ENCODE measurements around the gene MTHFSD.

MTHFSD gene

GRCh38 chr16:86514481-86515376, 40.3 kb downstream of the MTHFSD start:
- H4K20me1 ChIP-seq (ENCODE audit: insufficient read depth, low read length): peaks cover 7% of the 10 kb centered on the region
- H3K36me3 ChIP-seq (ENCODE audit: insufficient read depth, low read length): no peaks in the 10 kb centered on the region
- 0 out of 2 replicates have a peak, but pooled peaks cover under 1% of the 10 kb centered on the region for H3K4me1 ChIP-seq (ENCODE audit: insufficient read depth, low read length)
- no peak for ATAC-seq (ENCODE audit: insufficient read depth, low read depth)
- no peaks in the 10 kb centered on the region for H3K9me3 ChIP-seq (ENCODE audit: insufficient read depth, low read length, severe bottlenecking)
- no peaks in the 10 kb centered on the region for H3K79me2 ChIP-seq (ENCODE audit: insufficient read depth, low read length)
- H3K9ac ChIP-seq (ENCODE audit: low read depth, low read length): no peak overlapping the region
- H3K4me3 ChIP-seq (ENCODE audit: low read depth in 1 of 2, low read length in 2 of 2): no peak overlapping the region
- no peak for TF ChIP-seq EZH2 (IDR thresholded peaks at IDR 0.05; ENCODE audit: borderline replicate concordance, low read depth, low read length, severe bottlenecking)
- TF ChIP-seq, protein P1, sequence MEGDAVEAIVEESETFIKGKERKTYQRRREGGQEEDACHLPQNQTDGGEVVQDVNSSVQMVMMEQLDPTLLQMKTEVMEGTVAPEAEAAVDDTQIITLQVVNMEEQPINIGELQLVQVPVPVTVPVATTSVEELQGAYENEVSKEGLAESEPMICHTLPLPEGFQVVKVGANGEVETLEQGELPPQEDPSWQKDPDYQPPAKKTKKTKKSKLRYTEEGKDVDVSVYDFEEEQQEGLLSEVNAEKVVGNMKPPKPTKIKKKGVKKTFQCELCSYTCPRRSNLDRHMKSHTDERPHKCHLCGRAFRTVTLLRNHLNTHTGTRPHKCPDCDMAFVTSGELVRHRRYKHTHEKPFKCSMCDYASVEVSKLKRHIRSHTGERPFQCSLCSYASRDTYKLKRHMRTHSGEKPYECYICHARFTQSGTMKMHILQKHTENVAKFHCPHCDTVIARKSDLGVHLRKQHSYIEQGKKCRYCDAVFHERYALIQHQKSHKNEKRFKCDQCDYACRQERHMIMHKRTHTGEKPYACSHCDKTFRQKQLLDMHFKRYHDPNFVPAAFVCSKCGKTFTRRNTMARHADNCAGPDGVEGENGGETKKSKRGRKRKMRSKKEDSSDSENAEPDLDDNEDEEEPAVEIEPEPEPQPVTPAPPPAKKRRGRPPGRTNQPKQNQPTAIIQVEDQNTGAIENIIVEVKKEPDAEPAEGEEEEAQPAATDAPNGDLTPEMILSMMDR (IDR thresholded peaks at IDR 0.05; ENCODE audit: borderline replicate concordance, extremely low read depth, low read length, poor library complexity, severe bottlenecking): no peak
- no peak overlapping the region for H3K4me2 ChIP-seq (ENCODE audit: insufficient read depth, low read length)
- no peaks in the 10 kb centered on the region for H3K27me3 ChIP-seq (ENCODE audit: insufficient read depth, low read length, poor library complexity)
- H3K27ac ChIP-seq (ENCODE audit: low read length): no peak overlapping the region
- DNase-seq: no peak
- H2AFZ ChIP-seq (ENCODE audit: low read depth, low read length): no peak overlapping the region

DNA sequence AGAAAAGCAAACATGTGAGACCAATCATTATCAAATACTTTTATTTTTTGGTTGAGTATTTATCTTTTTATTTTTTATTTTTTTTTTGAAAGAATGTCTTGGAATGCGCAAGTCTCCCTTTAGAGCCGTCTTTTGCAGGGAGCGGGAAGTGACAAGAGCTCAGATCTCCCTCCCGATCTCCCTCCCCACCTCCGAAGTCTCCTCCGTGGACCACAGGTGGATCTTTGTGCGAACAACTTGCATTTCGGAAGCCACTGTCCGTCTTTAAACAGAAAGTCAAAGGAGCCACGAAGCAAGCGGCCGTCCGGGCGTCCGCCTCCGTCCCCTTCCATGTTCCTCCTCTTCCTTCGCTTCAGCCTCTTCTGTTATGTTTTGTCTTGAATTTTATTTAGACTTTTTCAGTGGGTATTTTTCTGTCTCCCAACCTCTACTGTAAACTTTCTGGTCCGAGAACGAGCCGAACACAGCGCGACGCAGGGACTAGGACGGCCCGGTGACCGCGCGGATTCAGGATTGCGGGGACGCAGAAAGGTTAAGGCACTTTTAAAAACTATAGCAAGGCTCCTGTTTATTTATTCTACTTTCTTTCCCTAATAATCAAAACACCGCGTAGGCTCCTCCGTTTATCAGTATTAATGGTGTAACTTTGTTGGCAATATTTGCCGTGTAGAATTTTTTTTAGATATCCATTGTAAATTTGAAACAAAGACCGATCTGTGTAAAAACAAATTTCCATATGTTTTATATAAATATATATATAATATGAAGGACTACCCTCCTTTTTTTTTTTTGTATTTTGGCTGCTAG, 41.4 kb downstream of the MTHFSD start:
- H3K9me3 ChIP-seq (ENCODE audit: insufficient read depth, low read length, severe bottlenecking): no peaks in the 10 kb centered on the region
- H3K4me1 ChIP-seq (ENCODE audit: insufficient read depth, low read length): no peaks in the 10 kb centered on the region
- DNase-seq (no peak), ATAC-seq (ENCODE audit: insufficient read depth, low read depth) (no peak)
- H3K27me3 ChIP-seq (ENCODE audit: insufficient read depth, low read length, poor library complexity): no peaks in the 10 kb centered on the region
- H3K36me3 ChIP-seq (ENCODE audit: insufficient read depth, low read length): no peaks in the 10 kb centered on the region
- H3K27ac ChIP-seq (ENCODE audit: low read length): no peak overlapping the region
- no peaks in the 10 kb centered on the region; the same call in 1 of the 2 replicates for H4K20me1 ChIP-seq (ENCODE audit: insufficient read depth, low read length)
- H3K4me3 ChIP-seq (ENCODE audit: low read depth in 1 of 2, low read length in 2 of 2): no peak overlapping the region
- TF ChIP-seq, protein P1 (IDR thresholded peaks at IDR 0.05; ENCODE audit: borderline replicate concordance, extremely low read depth, low read length, poor library complexity, severe bottlenecking): no peak
- H3K4me2 ChIP-seq (ENCODE audit: insufficient read depth, low read length): no peak overlapping the region
- no peak overlapping the region for H2AFZ ChIP-seq (ENCODE audit: low read depth, low read length)
- no peaks in the 10 kb centered on the region for H3K79me2 ChIP-seq (ENCODE audit: insufficient read depth, low read length)
- no peak overlapping the region for H3K9ac ChIP-seq (ENCODE audit: low read depth, low read length)

DNA sequence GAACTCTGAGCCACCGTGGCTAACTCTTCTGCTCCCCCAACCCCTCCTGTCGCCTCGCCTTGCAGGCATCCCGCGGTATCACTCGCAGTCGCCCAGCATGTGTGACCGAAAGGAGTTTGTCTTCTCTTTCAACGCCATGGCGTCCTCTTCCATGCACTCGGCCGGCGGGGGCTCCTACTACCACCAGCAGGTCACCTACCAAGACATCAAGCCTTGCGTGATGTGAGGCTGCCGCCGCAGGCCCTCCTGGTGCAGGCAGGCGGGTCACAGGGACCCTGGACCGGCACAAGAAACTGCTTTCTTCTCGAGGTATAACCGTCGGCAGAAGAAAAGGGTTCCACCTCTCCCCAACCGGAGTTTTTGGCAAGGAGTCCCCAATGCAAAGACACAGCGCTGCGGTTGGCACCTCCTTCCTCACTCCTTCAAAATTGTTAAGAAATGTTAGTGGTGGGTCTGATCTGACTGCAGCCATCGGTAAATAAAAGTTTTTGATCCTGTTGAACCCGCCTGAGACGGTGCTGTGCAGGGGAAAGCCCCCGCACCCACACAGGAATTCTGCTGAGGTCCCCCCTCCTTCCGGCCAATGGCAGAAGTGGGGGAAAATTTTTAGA, 42.1 kb downstream of the MTHFSD start:
- no peak overlapping the region for H3K4me3 ChIP-seq (ENCODE audit: low read depth in 1 of 2, low read length in 2 of 2)
- no peaks in the 10 kb centered on the region for H3K27me3 ChIP-seq (ENCODE audit: insufficient read depth, low read length, poor library complexity)
- H3K9ac ChIP-seq (ENCODE audit: low read depth, low read length): no peak overlapping the region
- no peak overlapping the region for H3K27ac ChIP-seq (ENCODE audit: low read length)
- no peaks in the 10 kb centered on the region for H3K9me3 ChIP-seq (ENCODE audit: insufficient read depth, low read length, severe bottlenecking)
- H4K20me1 ChIP-seq (ENCODE audit: insufficient read depth, low read length): no peaks in the 10 kb centered on the region
- H3K4me2 ChIP-seq (ENCODE audit: insufficient read depth, low read length): no peak overlapping the region
- DNase-seq (no peak), ATAC-seq (ENCODE audit: insufficient read depth, low read depth) (no peak)
- no peaks in the 10 kb centered on the region for H3K79me2 ChIP-seq (ENCODE audit: insufficient read depth, low read length)
- no peak for TF ChIP-seq EZH2 (IDR thresholded peaks at IDR 0.05; ENCODE audit: borderline replicate concordance, low read depth, low read length, severe bottlenecking)
- TF ChIP-seq, protein P1 (IDR thresholded peaks at IDR 0.05; ENCODE audit: borderline replicate concordance, extremely low read depth, low read length, poor library complexity, severe bottlenecking): no peak
- no peaks in the 10 kb centered on the region for H3K36me3 ChIP-seq (ENCODE audit: insufficient read depth, low read length)
- H2AFZ ChIP-seq (ENCODE audit: low read depth, low read length): no peak overlapping the region
- H3K4me1 ChIP-seq (ENCODE audit: insufficient read depth, low read length): no peaks in the 10 kb centered on the region

Data from DND-41 (cell line).